Spinal cord (tissue), 10 donors: ENCODE results near the gene FRMD3. TPM values are rescaled to one million over a fixed set of nuclear protein-coding genes. Genes with fewer than 3 reads are reported as not detected.

Experiments
- DNase-seq, 6 donors: peaks; one replicate each; pipeline versions ENCODE4 v3.0.0 to v3.0.0-alpha.2; 2013 to 2015; ENCODE audit warnings: low spot score in 6 of 6, low read depth in 4 of 6
- H3K27ac ChIP-seq: one replicate; pipeline ENCODE4 v1.5.1; 2013; ENCODE audit warnings: low read depth, low read length, control low read depth
- H3K27me3 ChIP-seq: one replicate; pipeline ENCODE4 v1.6.1; 2013; ENCODE audit warnings: low read length; ENCODE audit not compliant: control insufficient read depth, insufficient read depth
- H3K36me3 ChIP-seq: one replicate; pipeline ENCODE4 v1.6.1; 2013; ENCODE audit warnings: low read length; ENCODE audit not compliant: control insufficient read depth, insufficient read depth
- H3K4me1 ChIP-seq: one replicate; pipeline ENCODE4 v1.6.1; 2013; ENCODE audit warnings: low read length; ENCODE audit not compliant: control insufficient read depth, insufficient read depth
- H3K4me3 ChIP-seq: one replicate; pipeline ENCODE4 v1.5.1; 2013; ENCODE audit warnings: low read depth, low read length, control low read depth
- H3K9me3 ChIP-seq: one replicate; pipeline ENCODE4 v1.6.1; 2013; ENCODE audit warnings: low read length; ENCODE audit not compliant: control insufficient read depth, insufficient read depth
- WGBS: methylation state at CpG from one replicate; pipeline ENCODE4 v1.1.5; 2013; ENCODE audit warnings: missing lambda C conversion rate; ENCODE audit not compliant: insufficient coverage; 5-methylcytosine and 5-hydroxymethylcytosine counted together
- polyA plus RNA-seq, 2 donors: library from polyadenylated mRNA; unstranded; fragments of 120-200 nt; gene quantifications; one replicate each; pipeline ENCODE4 v1.2.1, GENCODE V29; 2013; ENCODE audit not compliant: insufficient read length in 2 of 2
- total RNA-seq, 2 donors: library from RNA; depleted of rRNA in 1 of 2; stranded (reverse); fragments of 120-200 nt in 1 of 2; fragments of >200 nt in 1 of 2; gene quantifications; one replicate each; pipeline versions ENCODE4 v1.2.3 to v1.2.4, GENCODE V29; 2013 to 2014
- donor health status: healthy.

Gene FRMD3
- total and polyA plus RNA-seq, 4 donors: 12.6 to 26.8 (median 16.5) TPM

- no peak overlapping the region for H3K4me3 ChIP-seq
- no peaks in the 10 kb centered on the region for H3K36me3 ChIP-seq
- no peak overlapping the region for H3K27ac ChIP-seq
- WGBS: no CpG with 5 or more reads among the region's 1 CpG
- no peaks in the 10 kb centered on the region for H3K27me3 ChIP-seq
- no peaks in the 10 kb centered on the region for H3K9me3 ChIP-seq
- no peak for DNase-seq
- H3K4me1 ChIP-seq: peaks cover 3% of the 10 kb centered on the region
Observed at GRCh38 chr9:83511051-83511450, 27.1 kb downstream of the FRMD3 start.

GRCh38 chr9:83509402-83509801, 28.8 kb downstream of the FRMD3 start:
- WGBS: 14% methylated on average over 2 of the region's 8 CpGs
- peaks cover 3% of the 10 kb centered on the region for H3K4me1 ChIP-seq
- H3K4me3 ChIP-seq: no peak overlapping the region
- no peaks in the 10 kb centered on the region for H3K36me3 ChIP-seq
- peak in 2 of 6 donors; percentile 71 to 81 for DNase-seq
- H3K27me3 ChIP-seq: no peaks in the 10 kb centered on the region
- no peak overlapping the region for H3K27ac ChIP-seq
- H3K9me3 ChIP-seq: no peaks in the 10 kb centered on the region

- Histone ChIP-seq H3K9me3 (no peaks in the 10 kb centered on the region), H3K4me1 (peaks cover 3% of the 10 kb centered on the region), H3K4me3 (no peak overlapping the region), H3K27ac (no peak overlapping the region), H3K27me3 (no peaks in the 10 kb centered on the region), H3K36me3 (no peaks in the 10 kb centered on the region)
- WGBS: 100% methylated on average over 1 of the region's 4 CpGs
- no peak for DNase-seq
Observed at GRCh38 chr9:83508067-83508466, 30.1 kb downstream of the FRMD3 start.

- 0% methylated on average over 1 of the region's 4 CpGs for whole genome bisulfite sequencing
- Histone ChIP-seq H3K4me3 (no peak overlapping the region), H3K36me3 (no peaks in the 10 kb centered on the region), H3K27me3 (no peaks in the 10 kb centered on the region), H3K4me1 (peaks cover 3% of the 10 kb centered on the region), H3K9me3 (no peaks in the 10 kb centered on the region), H3K27ac (no peak overlapping the region)
- no peak for DNase-seq
Observed at GRCh38 chr9:83505282-83505681, 32.9 kb downstream of the FRMD3 start.

- Histone ChIP-seq H3K4me3 (no peak overlapping the region), H3K4me1 (no peaks in the 10 kb centered on the region), H3K27ac (no peak overlapping the region), H3K27me3 (no peaks in the 10 kb centered on the region), H3K36me3 (no peaks in the 10 kb centered on the region), H3K9me3 (no peaks in the 10 kb centered on the region)
- DNase-seq: no peak
- WGBS: 80% methylated on average over 6 of the region's 6 CpGs
Observed at GRCh38 chr9:83503866-83504265, 34.3 kb downstream of the FRMD3 start.

GRCh38 chr9:83501565-83501964, 36.6 kb downstream of the FRMD3 start:
- H3K4me3 ChIP-seq: no peak overlapping the region
- no peaks in the 10 kb centered on the region for H3K27me3 ChIP-seq
- H3K4me1 ChIP-seq: no peaks in the 10 kb centered on the region
- H3K27ac ChIP-seq: no peak overlapping the region
- DNase-seq: peak in 1 of 6 donors; percentile 71
- WGBS: 40% methylated on average over 1 of the region's 3 CpGs
- H3K36me3 ChIP-seq: no peaks in the 10 kb centered on the region
- no peaks in the 10 kb centered on the region for H3K9me3 ChIP-seq

- no peaks in the 10 kb centered on the region for H3K9me3 ChIP-seq
- H3K4me3 ChIP-seq: no peak overlapping the region
- no peak for DNase-seq
- no peak overlapping the region for H3K27ac ChIP-seq
- H3K4me1 ChIP-seq: no peaks in the 10 kb centered on the region
- WGBS: 100% methylated on average over 1 of the region's 3 CpGs
- no peaks in the 10 kb centered on the region for H3K36me3 ChIP-seq
- no peaks in the 10 kb centered on the region for H3K27me3 ChIP-seq
Observed at GRCh38 chr9:83497441-83497840, 40.8 kb downstream of the FRMD3 start.

GRCh38 chr9:83491995-83492394, 46.2 kb downstream of the FRMD3 start:
- 100% methylated on average over 1 of the region's 3 CpGs for WGBS
- DNase-seq: no peak

GRCh38 chr9:83491413-83491812, 46.8 kb downstream of the FRMD3 start:
- 100% methylated on average over 1 of the region's 3 CpGs for WGBS
- no peaks in the 10 kb centered on the region for H3K9me3 ChIP-seq
- no peak overlapping the region for H3K27ac ChIP-seq
- H3K4me3 ChIP-seq: no peak overlapping the region
- H3K36me3 ChIP-seq: no peaks in the 10 kb centered on the region
- no peaks in the 10 kb centered on the region for H3K4me1 ChIP-seq
- no peak for DNase-seq
- H3K27me3 ChIP-seq: no peaks in the 10 kb centered on the region

More at GRCh38 chr9:83491995-83492394, 46.2 kb downstream of the FRMD3 start:
- no peak overlapping the region for H3K27ac ChIP-seq
- no peaks in the 10 kb centered on the region for H3K27me3 ChIP-seq
- H3K4me1 ChIP-seq: no peaks in the 10 kb centered on the region
- no peaks in the 10 kb centered on the region for H3K36me3 ChIP-seq
- no peak overlapping the region for H3K4me3 ChIP-seq
- no peaks in the 10 kb centered on the region for H3K9me3 ChIP-seq

GRCh38 chr9:83489961-83490360, 48.2 kb downstream of the FRMD3 start:
- H3K4me1 ChIP-seq: no peaks in the 10 kb centered on the region
- no peaks in the 10 kb centered on the region for H3K9me3 ChIP-seq
- WGBS: no CpG with 5 or more reads among the region's 1 CpG
- no peak for DNase-seq
- no peaks in the 10 kb centered on the region for H3K36me3 ChIP-seq
- no peaks in the 10 kb centered on the region for H3K27me3 ChIP-seq
- H3K4me3 ChIP-seq: no peak overlapping the region
- H3K27ac ChIP-seq: no peak overlapping the region
